Activated CD4-positive, alpha-beta T cell treated with anti-CD3 and anti-CD28 coated beads for 4 hours (primary cell): ENCODE measurements around the gene STK10.

ENCODE experiments used
- DNase-seq, 2 donors: peaks; one replicate each; pipeline ENCODE4 v3.0.0-alpha.2; 2020

STK10 gene

DNA sequence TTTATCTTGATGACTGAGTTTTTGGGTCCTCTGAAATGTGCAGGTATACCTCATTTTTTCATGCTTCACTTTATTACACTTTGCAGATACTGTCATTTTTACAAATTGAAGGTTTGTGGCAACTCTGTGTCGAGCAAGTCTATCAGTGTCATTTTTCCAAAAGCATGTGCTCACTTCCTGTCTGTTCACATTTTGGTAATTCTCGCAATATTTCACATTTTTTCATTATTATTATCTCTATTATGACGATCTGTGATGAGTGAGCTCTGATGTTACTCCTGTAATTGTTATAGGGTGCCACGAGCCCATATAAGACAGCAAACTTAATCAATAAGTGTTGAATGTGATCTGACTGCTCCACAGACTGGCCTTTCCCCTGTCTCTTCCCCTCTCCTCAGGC, 108.1 kb downstream of the STK10 start:
- no peak for DNase-seq

DNA sequence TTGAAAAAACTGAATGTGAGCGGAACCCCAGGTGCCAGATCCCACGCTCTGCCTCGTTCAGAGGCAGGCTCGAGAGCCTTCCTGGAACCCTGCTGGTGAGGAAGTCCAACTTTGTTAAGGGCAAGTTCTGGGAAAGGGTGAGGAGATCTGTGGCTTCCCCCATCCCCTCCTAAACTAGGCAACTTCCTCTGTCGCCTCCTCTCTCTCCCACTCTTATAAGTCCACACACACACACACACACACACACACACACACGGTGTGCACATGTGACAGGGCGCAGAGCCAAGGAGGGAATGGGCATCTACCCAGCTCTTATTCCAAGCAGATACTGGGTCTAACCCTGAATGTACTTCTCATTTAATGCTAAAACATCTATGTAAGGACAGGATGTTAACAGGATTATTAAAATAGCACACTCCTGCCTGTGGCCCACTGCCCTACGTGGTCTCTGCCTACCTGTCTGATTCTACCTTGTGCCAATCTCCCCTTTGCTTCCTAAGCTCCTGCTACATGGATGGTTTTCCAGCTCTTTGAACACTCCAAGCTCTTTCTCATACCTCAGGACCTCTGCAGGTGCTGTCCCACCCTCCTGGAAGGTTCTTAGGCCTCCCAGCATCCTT, 109.2 kb downstream of the STK10 start:
- no peak for DNase-seq

DNA sequence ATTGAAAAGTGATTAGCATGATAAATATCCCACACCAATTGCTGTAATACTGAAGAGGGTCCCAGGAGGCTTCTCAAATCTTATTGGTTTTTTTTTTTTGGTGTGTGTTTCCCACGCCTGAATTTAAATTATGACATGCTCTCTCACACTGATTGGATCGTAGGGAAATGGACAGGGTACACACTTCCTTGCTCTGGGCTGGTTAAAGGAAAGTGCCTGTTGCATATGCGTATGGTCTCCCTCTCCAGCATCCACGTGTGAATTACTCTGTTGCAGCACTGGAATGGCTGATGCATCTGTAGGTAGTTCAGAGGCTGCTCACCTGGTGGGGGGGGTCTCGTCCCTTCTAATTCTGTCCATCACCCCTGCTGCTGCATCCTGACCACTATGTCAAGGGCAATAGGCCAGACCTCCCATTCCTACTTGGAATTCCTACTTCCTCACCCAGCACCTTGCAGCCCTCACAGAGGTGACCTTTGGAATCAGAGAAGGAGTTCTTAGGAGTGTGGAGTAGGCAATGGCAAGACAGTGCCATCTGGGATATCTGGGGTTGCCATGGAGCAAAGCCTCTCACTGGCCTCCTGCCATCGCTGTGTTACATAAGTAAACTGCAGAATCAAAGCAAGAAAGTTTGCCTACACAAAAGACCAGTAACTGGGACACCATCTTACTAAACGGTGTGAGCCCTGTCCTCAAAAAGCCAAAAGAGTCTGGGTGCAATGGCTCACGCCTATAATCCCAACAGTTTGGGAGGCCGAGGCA, 110.2 kb downstream of the STK10 start:
- DNase-seq = no peak

DNA sequence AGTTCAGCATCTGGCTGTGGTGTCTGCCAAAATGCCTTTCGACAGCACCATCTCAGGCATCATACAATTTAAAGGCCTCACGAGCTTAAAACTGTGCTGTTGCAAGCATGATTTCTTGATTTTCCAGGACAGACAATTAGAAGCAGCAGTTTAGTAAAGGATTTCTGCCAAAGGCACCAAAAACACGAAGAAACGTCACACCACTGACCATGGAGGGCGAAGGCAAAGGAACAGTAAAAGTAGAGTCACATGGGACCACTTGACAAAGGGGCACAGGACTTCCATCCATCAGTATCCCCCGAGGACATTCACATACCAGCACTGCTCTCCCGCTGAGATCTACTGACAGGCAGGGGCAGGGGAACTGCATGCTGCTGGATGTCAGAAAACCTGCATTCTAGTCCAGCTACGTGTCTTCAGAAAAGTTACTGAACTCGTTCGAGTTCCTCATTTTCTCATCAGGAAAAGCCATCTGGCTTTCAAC, 111.2 kb downstream of the STK10 start:
- no peak for DNase-seq

DNA sequence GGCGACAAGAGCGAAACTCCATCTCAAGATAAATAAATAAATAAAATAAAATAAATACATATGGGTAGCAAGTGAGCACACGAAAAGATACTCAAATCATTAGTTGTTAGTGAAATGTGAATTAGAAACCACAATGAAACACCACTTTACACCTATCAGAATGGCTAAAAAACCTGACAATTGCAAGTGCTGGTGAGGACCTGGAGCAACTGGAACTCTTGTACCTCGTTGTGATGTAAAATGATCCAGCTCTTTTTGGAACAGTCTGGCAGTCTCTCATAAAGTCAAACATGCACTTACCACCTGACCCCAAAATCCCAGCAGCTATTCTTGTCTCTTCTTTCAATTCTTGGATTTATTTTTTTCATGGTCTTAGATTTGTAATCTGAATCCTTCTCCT, 112.4 kb downstream of the STK10 start:
- no peak for DNase-seq

DNA sequence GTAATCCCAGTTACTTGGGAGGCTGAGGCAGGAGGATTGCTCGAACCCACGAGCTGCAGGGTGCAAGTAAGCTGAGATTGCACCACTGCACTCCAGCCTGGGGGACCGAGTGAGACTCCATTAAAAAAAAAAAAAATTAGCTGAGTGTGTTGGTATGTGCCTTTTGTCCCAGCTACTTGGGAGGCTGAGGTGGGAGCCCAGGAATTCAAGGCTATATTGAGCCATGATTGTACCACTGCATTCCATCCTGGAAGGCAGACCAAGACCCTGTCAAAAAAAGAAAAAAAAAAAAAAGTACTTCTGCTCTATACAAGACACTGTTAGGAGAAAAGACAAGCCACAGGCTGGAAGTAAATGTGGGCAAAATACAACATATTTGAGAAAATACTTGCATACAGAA, 113.1 kb downstream of the STK10 start:
- DNase-seq = no peak

DNA sequence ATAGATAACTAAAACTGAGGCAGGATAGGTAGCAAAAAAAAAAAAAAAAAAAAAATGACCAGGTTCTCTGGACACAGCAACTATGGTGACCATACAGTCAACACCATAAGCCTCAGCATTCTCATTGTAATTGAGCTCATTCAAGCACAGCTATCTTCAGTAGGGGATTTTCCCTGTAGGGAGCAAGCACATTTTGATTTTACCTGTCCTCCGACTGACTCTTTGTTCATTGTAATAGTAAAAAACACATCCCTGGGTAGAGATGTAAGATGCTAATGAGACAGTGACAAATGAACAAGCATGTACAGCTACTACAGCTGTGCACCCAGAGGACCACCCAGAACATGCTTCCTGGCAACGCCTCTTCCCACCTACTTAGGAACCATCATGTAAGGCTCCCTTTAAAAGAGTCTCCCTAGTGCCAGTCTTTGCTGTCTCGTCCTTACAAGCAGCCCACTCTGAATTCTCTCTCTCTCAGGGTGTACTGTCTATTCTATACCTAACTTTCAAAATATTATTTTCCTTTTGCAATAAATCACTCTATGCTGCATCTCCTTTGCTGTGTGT, 116.6 kb downstream of the STK10 start:
- DNase-seq = no peak

DNA sequence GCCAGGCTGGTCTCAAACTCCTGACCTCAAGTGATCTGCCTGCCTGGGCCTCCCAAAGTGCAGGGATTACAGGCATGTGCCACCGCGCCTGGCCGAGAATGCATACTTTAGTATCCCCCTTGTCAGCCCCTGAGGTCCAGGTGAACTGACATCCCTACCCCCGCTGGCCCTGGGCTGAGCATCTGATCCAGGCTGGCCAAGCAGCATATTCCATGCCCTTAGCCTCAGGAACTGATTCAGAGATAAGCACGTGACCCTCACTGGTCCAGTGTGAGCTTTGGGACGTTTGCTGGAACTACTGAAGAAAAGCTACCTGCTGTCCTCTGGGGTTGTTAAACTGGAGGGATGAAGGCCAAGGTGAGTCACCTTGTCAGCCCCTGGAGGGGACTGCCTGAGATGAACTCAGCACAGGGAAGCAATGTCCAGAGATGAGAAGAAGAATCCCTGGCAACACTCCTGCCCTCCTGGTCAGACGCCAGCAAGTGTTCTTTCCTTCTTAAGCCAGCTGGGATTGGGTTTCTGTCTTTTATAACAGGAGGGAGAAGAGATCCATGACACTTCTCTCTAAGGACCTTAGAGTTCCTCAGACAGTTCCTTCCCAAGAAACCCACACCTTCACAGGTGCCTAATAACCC, 122.5 kb downstream of the STK10 start:
- no peak for DNase-seq

DNA sequence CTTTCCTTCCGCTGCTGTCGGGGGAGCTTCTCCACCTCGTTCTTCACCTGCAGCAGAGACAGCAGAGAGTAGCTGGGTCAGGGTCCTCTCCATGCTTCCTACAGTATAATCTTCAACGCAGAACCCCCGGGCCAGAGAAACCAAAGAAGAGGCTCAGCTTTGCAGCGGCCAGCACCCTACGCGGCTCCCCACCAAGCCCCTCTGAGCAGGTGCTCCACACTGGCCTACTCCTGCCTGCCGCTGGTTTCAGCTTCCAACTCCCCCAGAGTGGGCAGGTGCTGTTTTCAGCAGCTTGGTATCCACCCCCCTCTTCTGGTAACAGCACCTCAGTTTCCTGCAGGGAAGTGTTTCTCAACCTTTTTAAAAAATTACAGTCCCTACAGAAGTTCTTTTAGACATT, 123.3 kb downstream of the STK10 start:
- no peak for DNase-seq

DNA sequence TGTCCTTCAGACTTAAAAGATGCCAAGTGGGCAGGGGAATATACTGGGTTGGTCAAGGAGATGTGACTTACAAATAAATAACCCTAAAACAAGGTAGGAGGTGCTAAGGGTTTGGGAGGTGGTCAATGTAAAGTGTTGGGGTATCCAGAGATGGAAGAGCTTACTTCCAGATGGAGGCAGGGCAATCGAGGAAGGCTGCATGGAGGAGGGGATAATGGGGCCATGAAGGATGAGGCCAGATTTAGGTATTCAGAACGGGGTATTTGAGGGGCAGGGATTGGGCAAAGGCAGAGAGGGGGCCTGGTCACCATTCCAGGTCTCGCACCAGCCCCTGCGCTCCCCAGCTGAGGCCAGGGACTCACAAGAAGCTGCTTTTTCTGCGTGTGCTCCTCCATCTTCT, 123.7 kb downstream of the STK10 start:
- no peak for DNase-seq

DNA sequence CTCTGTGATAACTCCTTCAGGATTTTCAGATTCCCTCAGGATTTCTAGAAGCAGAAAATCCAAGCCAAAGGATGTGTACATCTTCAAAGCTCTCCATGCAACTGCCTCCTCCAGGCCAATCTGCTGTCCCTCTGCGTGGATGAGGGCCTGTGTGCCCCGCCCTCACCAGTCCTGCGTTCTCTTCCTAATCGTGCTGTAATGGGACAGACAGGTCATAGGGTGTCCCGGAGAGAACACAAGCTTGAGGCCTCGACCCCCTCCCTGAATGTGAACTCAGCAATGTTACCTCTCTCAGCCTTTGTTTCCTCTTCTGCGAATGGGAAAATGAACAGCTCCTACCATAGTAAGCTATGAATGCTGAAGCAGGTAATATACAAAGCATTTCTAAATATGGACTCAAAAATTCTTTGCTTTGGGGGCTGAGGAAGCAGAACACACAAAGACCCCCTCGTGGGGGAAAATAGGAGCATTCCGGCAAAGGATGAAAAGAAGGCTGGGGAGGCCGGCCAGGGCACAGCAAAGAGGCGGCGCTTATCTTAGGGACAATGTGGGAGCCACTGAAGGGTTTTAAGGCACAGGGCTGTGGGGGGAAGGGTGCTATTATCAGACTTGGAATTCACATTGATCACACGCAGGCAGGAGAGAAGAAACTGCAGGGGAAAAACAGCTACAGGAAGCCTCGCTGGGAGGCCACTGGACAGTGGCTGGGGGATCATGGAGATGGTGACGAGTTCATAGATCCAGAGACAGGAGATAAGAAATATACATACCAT, 124.4 kb downstream of the STK10 start:
- DNase-seq = no peak

DNA sequence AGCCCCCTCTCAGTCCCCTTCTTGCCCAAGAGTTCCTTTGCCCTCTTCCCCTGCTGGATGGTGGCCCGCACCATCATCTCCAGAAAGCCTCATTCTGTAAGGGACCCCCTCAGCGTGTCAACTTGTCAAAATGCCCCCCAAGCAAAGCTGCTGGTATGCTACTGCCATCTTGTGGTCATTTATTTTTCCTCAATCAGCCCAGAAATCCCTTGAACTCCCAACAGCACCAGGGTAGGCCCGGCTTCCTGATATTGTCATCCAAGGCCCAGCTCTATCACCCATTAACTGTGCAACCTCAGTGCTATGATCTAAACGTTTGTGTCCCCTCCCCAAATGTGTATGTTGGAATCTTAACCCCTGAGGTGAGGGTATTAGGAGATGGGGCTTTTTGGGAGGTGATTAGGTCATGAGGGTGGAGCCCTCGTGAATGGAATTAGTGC, 128.3 kb downstream of the STK10 start:
- DNase-seq = no peak

DNA sequence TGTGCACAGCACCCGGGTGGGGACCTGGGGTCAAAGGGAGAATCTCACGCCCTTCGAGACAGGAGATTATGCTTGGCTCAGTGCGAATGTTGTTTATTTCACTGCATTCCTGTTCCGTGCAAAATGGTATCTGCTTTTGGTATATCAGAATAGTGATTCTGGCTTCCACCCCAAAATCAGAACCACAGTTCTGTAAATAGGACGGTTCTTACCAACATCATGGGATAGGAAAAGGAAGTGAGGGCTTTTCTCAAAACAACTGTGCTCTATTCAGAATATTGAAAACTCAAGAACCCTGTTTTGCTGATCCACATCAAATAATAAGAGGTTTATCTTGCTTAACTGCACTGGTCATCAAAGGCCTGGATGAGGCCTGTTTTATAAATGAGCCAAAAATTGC, 129.9 kb downstream of the STK10 start:
- no peak for DNase-seq

DNA sequence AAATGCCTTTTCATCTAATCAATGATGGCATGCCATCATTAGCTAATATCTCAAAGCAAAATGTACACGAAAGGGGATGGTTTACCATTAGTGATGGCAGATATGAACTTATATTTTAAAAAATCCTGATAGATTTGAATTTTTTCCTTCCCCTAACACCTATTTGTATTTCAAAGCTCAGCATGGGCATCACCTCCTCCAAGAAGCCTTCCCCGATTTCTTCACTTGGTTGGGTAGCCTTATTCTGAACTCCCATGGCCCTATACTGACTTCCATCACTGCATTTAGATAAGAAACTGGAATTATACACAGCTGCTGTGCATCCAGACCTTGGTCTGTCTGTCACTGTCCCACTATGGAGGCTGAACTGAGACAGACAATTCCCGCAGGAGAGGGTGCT, 132.0 kb downstream of the STK10 start:
- DNase-seq = no peak

DNA sequence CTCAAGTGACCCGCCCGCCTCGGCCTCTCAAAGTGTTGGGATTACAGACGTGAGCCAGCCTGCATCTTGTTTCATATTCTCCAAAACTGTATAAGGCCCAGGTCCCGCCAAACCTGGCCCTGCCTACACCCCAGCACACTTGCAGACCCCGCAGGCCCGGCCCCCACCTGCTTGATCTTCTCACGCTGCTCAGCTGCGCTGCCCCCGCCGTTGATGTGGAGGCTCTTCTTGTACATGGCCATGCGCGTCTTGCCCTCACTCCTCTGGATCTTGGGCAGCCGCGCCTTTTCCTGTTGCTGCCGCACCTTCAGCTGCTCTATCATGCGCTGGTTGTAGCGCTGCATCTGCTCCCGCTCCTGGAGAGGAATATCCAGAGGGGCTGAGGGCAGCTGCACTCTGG, 132.6 kb downstream of the STK10 start:
- no peak for DNase-seq

DNA sequence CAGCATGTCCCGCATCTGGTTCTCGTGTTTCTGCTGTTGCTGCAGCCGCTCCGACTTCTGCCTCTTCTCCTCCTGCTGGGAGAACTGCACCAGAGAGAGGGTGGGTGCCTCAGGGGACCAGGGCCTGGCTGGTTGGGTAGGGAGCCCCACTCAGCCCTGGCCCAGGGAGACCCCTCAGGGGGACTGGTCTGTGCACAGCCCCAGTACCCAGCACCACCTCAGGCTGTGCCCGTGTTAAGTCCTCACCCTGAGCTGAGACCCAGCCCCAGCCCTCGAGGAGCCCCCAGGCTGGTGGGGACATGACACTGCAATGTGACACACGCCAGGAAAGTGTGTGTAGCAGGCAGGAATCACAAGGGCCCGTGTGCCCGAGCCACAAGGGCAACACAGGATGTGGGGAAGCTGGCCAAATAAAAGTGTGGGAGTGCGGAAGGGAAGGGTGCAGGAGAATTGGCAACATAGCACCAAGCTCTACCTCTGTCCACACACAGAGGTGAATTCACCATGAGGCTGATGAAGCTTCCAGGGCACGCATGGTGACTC, 133.3 kb downstream of the STK10 start:
- no peak for DNase-seq

DNA sequence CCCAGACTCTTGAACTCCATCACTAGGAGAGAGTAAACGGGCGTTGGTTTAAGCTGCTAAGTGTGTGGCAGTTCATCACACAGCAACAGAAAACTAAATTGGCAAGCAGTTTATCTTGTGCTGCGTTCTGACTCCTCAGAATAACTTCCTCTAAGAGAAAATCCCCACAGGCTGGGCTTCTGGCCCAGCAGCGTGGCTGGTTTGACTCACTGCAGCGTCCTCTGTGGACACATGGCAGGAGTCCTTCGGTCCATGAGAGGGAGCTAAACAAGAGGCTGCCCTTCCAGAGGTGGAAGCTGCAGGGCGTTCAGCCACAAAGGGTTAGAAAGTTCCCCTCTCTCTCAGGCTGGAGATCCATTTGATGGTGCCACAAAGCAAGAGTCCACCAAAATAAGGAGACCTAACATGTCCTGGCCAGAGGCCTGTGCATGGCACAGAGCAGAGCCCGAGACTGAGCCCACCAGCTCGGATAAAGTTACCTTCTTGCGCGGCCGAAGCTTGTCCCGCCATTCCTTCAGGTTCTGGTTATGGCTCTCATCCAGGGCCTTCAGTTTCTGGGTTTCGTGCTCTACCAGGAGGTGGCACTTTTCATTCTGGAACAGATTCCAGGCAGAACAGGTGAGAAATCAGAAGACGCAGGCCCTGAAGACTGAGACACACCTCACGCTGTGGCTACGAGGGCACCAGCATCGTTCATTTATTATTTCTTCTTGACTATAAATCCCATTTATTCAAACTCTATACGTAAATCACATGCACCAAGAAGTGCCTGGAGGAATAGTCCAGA, 135.4 kb downstream of the STK10 start:
- no peak for DNase-seq

DNA sequence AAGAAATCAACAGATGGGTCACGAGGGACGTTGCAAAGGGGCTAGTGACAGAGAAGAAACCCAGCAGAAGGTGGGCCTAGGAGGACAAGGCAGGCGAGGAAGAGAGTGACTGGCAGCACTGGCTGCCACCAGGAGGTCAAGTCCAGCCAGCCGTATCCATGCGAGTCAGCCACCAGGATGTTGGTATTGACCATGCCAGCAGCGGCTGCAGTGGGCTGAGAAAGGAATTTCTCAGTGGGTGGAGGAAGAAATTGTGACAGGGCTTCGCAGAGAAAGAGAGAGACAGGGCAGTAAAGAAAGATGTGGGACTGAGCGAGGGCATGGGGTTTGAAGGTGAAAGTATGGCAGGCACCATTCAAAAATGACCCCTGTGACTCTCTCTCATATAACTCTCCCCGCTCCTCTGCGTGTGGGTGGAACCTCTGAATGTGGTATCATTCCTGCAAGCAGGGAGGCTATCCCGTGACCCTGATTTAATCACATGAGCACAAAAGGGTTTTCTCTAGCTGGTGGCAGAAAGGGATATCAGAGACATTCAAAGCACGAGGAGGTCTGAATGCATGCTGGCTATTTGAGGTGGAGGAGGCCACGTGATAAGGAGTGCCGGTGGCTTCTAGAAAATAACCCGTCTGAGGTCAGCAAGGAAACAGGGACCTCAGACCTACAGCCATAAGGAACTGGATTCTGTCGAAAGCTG, 136.2 kb downstream of the STK10 start:
- no peak for DNase-seq

DNA sequence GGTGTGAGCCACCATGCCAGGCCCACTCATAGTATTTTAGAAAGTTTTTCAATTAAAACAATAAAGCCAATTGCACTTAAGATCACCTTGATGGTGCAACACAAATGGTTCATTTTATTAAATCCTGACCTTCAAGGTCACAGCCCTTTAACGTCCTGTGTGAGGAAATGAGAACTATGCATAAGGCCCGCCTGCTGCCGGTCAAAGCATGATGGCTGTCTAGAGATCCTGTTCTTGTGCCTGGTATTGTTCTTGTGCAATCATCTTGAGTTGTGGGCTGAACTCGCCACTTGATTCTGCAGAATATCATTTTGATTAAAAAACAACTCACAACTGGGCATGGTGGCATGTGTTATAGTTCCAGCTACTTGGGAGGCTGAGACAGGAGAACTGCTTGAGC, 137.9 kb downstream of the STK10 start:
- no peak for DNase-seq

DNA sequence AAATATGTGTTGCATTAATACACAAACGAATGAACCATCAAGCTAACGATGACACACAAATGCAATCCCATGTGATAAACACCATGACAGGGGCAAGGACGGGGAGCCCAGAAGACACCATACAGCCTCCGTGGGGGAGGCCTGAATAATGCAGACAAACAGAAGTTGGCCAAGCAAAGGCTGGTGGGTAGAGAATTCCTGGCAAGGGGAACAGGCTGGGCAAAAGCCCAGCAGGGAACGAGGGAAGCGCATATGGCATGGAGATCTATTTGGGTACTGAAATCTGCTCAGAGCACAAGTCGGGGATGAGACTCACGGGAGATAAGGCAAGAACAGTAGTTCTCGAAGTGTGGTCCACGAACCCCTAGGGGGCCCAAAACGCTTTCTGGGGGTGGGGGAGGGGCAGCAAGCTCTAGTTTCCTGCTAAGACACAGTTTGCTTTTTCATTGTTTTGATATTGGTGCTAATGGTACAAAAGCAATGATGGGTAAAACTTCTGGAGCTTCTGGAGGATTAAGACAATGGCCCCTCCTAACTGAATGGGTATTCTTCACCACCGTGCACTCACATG, 138.7 kb downstream of the STK10 start:
- DNase-seq = no peak

DNA sequence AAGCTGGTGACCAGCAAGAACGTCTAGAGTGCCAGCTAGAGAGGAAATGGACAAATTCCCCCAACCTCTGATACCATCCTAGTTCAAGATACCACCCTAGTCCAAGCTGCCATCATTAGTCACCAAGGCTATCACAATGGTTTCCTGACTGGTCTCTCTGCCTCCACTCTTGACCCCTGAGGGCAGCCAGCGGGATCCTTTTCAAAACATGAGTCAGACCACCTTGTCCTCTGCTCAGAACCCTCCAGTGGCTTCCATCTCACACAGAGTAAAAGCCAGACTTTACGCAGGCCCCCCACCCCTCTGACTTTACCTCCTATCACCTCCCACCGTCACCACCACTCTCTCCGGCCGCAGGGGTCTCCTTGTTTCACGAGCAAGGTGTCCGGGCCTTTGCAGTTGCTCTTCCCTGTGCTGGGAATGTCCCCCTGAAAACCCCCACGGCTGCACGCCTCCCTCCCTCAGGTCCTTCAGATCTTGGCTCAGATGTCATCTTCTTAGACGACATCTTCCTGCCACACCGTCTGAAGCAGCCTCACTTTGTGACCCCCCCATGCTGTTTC, 139.4 kb downstream of the STK10 start:
- DNase-seq = no peak
